Sigmoid colon (tissue), 7 donors: Measurements from ENCODE around the gene LSR. TPM values are rescaled to one million over a fixed set of nuclear protein-coding genes. Genes with fewer than 3 reads are reported as not detected.

Experiments
- DNase-seq: peaks from one replicate; pipeline ENCODE4 v3.0.0-alpha.2; 2019
- H3K27ac ChIP-seq, 4 donors: fragments of 200-600 bp; sonication (generic); one replicate each; pipeline ENCODE4 v1.5.1; 2016 to 2019; ENCODE audit warnings: mild to moderate bottlenecking in 1 of 4
- H3K27me3 ChIP-seq, 3 donors: fragments of 200-600 bp; sonication (generic); one replicate each; pipeline ENCODE4 v1.5.1; 2019; ENCODE audit warnings: mild to moderate bottlenecking in 1 of 3
- H3K36me3 ChIP-seq, 4 donors: fragments of 200-600 bp; sonication (generic); one replicate each; pipeline ENCODE4 v1.5.1; 2016 to 2019
- H3K4me1 ChIP-seq, 4 donors: fragments of 200-600 bp; sonication (generic); one replicate each; pipeline ENCODE4 v1.5.1; 2017 to 2019
- H3K4me3 ChIP-seq, 4 donors: fragments of 200-600 bp; sonication (generic); one replicate each; pipeline ENCODE4 v1.5.1; 2017 to 2019; ENCODE audit warnings: mild to moderate bottlenecking in 2 of 4, moderate library complexity in 1 of 4
- H3K9me3 ChIP-seq, 4 donors: fragments of 200-600 bp in 3 of 4; sonication (generic) in 3 of 4; one replicate each; pipeline versions ENCODE4 v1.5.1 to v1.6.1; 2013 to 2019
- EP300 ChIP-seq, 4 donors: sonication (generic); formaldehyde crosslinking; IDR thresholded peaks; one replicate each; pipeline ENCODE4 v1.6.1; 2017; ENCODE audit warnings: antibody characterized with exemption in 4 of 4
- POLR2A ChIP-seq, 2 donors: fragments of 450-650 bp; IDR thresholded peaks; one replicate each; pipeline ENCODE4 v1.6.1; 2016; ENCODE audit warnings: antibody characterized with exemption in 2 of 2, mild to moderate bottlenecking in 2 of 2, moderate library complexity in 2 of 2
- POLR2AphosphoS5 ChIP-seq, 4 donors: sonication (generic); formaldehyde crosslinking; IDR thresholded peaks; one replicate each; pipeline ENCODE4 v1.6.1; 2017; ENCODE audit warnings: antibody characterized with exemption in 4 of 4
- WGBS, 2 donors: extraction: QIAGEN DNeasy Blood & Tissue Kit; methylation state at CpG; one replicate each; pipeline ENCODE4 v1.1.7; 2013; 5-methylcytosine and 5-hydroxymethylcytosine counted together
- intact Hi-C: fragments of 100-400 bp; cut with DNase I; formaldehyde crosslinking; loops from one replicate; pipeline ENCODE4 v1.15.1; 2023
- polyA plus RNA-seq, 3 donors: library from polyadenylated mRNA; stranded (reverse); fragments of 200-250 nt; gene quantifications; one replicate each; pipeline ENCODE4 v1.2.3, GENCODE V29; 2013
- total RNA-seq, 4 donors: library from RNA; depleted of rRNA; stranded (reverse); fragments of >200 nt; gene quantifications; one replicate each; pipeline ENCODE4 v1.1.0, GENCODE V29; 2016
- TF ChIP-seq, protein P1 (sequence below), 4 experiments: fragments of 450-650 bp in 3 of 4; fragments of 200-600 bp in 1 of 4; IDR thresholded peaks; one replicate each; pipeline ENCODE4 v1.5.1; 2016 to 2019; ENCODE audit warnings: antibody characterized with exemption in 4 of 4, mild to moderate bottlenecking in 3 of 4, moderate library complexity in 2 of 4
- donor health status: healthy with polysubstance abuse.
- donor health status: Bipolar disorder and iron deficiency.
- donor health status: healthy.

Gene LSR
- total and polyA plus RNA-seq, 7 donors, result 0.68 to 218 (median 3.6) TPM

DNA sequence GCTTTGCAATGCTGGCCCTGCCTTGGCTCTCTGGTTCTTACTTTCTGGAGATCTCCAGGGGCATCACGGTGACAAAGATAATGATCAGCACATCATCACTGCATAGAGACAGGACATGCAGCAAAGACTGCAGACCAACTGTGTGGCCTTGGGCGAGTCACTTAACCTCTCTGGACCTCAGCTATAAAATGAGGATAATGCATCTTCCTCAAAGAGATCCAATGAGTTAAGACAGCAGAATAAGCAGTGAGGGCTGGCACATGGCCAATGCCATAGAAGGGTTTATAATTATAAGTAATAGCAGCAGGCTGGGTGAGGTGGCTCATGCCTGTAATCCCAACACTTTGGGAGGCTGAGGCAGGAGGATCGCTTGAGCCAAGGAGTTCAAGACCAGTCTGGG is 45.5 kb downstream of the LSR start:
- DNase-seq, result no peak
- intact Hi-C loops, result no loop called here

DNA sequence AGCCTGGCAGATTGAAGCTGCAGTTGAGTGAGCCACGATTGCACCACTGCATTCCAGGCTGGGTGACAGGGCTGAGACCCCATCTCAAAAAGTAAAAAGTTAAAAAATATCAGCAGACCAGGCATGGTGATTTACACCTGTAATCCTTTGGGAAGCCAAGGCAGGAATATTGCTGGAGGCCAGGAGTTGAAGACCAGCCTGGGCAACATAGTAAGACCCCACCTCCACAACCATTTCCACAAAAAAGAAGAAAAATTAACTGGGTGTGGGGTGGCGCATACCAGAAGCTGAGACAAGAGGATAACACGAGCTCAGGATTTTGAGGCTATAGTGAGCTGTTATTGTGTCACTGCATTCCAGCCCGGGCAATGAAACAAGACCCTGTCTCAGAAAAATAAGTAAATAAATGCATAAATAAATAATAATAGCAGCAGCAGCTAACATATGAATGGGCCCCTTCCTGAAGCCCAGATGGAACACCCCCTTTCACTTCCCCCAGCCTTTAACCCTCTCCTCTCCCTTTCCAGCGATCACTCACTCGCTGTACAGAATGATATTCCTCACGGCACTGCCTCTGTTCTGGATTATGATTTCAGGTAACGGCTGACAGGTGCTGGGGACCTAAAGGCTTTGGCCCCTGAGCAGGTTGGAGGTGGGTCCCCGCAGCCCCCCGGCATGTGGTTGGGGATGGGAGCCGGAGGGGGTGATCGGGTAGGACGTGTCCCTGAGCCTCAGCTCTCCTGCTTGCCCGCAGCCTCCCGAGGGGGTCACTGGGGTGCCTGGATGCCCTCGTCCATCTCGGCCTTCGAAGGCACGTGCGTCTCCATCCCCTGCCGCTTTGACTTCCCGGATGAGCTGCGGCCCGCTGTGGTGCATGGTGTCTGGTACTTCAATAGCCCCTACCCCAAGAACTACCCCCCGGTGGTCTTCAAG is 46.3 kb downstream of the LSR start:
- WGBS, 2 donors, result 51 to 73% methylated on average over 25 of the region's 25 CpGs
- Histone ChIP-seq H3K9me3 (no peaks in the 10 kb centered on the region), H3K4me1 (no peaks in the 10 kb centered on the region), H3K36me3 (no peaks in the 10 kb centered on the region), H3K27ac (no peak overlapping the region), H3K4me3 (no peak overlapping the region), H3K27me3 (peaks cover 3 to 75% (median 25%) of the 10 kb centered on the region in 3 donors)
- intact Hi-C loops, result no loop called here
- no peak for DNase-seq
- TF ChIP-seq, protein P1, sequence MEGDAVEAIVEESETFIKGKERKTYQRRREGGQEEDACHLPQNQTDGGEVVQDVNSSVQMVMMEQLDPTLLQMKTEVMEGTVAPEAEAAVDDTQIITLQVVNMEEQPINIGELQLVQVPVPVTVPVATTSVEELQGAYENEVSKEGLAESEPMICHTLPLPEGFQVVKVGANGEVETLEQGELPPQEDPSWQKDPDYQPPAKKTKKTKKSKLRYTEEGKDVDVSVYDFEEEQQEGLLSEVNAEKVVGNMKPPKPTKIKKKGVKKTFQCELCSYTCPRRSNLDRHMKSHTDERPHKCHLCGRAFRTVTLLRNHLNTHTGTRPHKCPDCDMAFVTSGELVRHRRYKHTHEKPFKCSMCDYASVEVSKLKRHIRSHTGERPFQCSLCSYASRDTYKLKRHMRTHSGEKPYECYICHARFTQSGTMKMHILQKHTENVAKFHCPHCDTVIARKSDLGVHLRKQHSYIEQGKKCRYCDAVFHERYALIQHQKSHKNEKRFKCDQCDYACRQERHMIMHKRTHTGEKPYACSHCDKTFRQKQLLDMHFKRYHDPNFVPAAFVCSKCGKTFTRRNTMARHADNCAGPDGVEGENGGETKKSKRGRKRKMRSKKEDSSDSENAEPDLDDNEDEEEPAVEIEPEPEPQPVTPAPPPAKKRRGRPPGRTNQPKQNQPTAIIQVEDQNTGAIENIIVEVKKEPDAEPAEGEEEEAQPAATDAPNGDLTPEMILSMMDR (IDR thresholded peaks at IDR 0.05), result no peak
- no peak for TF ChIP-seq POLR2A (IDR thresholded peaks at IDR 0.05)
- TF ChIP-seq EP300 (IDR thresholded peaks at IDR 0.05), result no peak
- TF ChIP-seq POLR2AphosphoS5 (IDR thresholded peaks at IDR 0.05), result no peak

More for the DNA sequence above, 45.5 kb downstream of the LSR start:
- H3K9me3 ChIP-seq, result no peaks in the 10 kb centered on the region
- no peak for TF ChIP-seq EP300 (IDR thresholded peaks at IDR 0.05)
- TF ChIP-seq POLR2A (IDR thresholded peaks at IDR 0.05), result no peak
- TF ChIP-seq, protein P1 (IDR thresholded peaks at IDR 0.05), result no peak
- TF ChIP-seq POLR2AphosphoS5 (IDR thresholded peaks at IDR 0.05), result no peak
- peaks cover 0 to 68% (median 17%) of the 10 kb centered on the region in 3 donors for H3K27me3 ChIP-seq
- H3K36me3 ChIP-seq, result no peaks in the 10 kb centered on the region
- 46 to 69% methylated on average over 3 of the region's 3 CpGs for WGBS, 2 donors
- H3K27ac ChIP-seq, result no peak overlapping the region
- H3K4me1 ChIP-seq, result no peaks in the 10 kb centered on the region
- no peak overlapping the region for H3K4me3 ChIP-seq

DNA sequence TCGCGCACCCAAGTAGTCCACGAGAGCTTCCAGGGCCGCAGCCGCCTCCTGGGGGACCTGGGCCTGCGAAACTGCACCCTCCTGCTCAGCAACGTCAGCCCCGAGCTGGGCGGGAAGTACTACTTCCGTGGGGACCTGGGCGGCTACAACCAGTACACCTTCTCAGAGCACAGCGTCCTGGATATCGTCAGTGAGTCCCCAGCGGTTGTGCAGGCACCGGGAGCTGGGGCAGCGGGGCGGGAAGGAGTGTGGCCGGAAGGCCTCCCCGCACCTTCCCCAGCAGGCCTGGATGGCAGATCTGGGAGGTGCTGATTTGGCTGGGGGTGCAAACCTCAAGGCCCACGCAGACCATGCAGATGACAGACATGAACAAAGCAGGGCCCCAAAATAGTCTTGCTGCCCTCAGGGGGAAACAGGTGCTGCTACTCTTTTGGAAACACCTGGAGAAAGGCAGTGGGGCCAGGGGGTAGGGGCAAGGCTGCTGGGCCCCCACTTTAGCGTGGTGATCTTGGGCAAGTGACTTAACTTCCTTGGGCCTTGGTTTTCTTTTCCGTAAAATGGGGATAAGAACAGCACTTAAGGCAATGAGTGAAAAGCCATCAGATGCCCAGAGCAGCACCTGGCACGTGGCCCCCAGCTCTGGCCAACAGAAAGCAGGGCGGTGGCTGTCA is 47.1 kb downstream of the LSR start:
- no peak for DNase-seq
- 31 to 45% methylated on average over 24 of the region's 24 CpGs for WGBS, 2 donors
- Histone ChIP-seq H3K27me3 (peaks cover 8 to 75% (median 31%) of the 10 kb centered on the region in 3 donors), H3K4me1 (no peaks in the 10 kb centered on the region), H3K9me3 (no peaks in the 10 kb centered on the region), H3K36me3 (no peaks in the 10 kb centered on the region), H3K4me3 (no peak overlapping the region), H3K27ac (no peak overlapping the region)
- no peak for TF ChIP-seq POLR2A (IDR thresholded peaks at IDR 0.05)
- no peak for TF ChIP-seq EP300 (IDR thresholded peaks at IDR 0.05)
- TF ChIP-seq, protein P1 (IDR thresholded peaks at IDR 0.05), result no peak
- no peak for TF ChIP-seq POLR2AphosphoS5 (IDR thresholded peaks at IDR 0.05)
- intact Hi-C loops, result no loop called here

DNA sequence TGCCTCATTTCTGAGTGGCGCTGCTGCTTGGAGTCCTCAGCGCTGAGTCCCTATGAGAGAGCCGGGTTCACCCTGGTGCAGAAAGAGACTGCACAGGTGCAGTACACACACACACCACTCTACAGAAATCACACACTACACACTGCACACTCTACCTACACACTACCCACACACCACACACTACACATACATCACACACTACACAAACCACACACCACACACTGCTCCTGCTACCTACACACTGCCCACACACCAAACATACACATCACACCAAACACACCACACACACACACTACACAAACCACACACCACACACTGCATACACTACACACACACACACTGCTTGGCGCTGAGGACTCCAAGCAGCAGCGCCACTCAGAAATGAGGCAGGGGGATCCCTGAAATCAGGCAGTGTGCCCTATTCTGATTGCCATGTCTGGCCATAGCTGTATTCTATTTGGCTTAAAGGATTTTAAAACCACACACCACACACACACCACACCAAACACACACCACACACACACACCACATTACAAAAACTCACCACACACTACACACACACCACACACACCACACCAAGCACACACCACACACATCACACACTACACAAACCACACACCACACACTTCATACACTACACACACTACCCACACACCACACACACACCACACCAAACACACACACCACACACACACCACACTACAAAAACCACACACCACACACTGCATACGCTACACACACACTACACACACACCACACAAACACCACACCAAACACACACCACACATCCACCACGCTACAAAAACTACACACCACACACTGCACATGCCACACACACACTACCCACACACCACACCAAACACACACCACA is 48.1 kb downstream of the LSR start:
- H3K4me1 ChIP-seq, result no peaks in the 10 kb centered on the region
- TF ChIP-seq, protein P1 (IDR thresholded peaks at IDR 0.05), result no peak
- TF ChIP-seq POLR2A (IDR thresholded peaks at IDR 0.05), result no peak
- no peak for TF ChIP-seq EP300 (IDR thresholded peaks at IDR 0.05)
- no peak for TF ChIP-seq POLR2AphosphoS5 (IDR thresholded peaks at IDR 0.05)
- peaks cover 8 to 70% (median 31%) of the 10 kb centered on the region in 3 donors for H3K27me3 ChIP-seq
- no peak overlapping the region for H3K4me3 ChIP-seq
- intact Hi-C loops, result no loop called here
- H3K36me3 ChIP-seq, result no peaks in the 10 kb centered on the region
- DNase-seq, result no peak
- WGBS, 2 donors, result 88 to 90% methylated on average over 7 of the region's 7 CpGs
- H3K9me3 ChIP-seq, result no peaks in the 10 kb centered on the region
- no peak overlapping the region for H3K27ac ChIP-seq
